ENCODE results near the gene CA4.

The CA4 gene

GRCh38 chr17:60155815-60156214, 6.0 kb downstream of the CA4 start:
- Histone ChIP-seq H3K4me3 (ENCODE audit: low read depth, low read length) (no peak overlapping the region), H3K9me3 (ENCODE audit: control insufficient read depth, low read length) (no peaks in the 10 kb centered on the region), H3K27ac (no peak overlapping the region), H3K4me1 (no peaks in the 10 kb centered on the region), H3K27me3 (ENCODE audit: control insufficient read depth, insufficient read depth, low read length) (no peaks in the 10 kb centered on the region), H3K36me3 (ENCODE audit: control insufficient read depth, insufficient read depth, low read length) (no peaks in the 10 kb centered on the region), H3K9ac (no peak overlapping the region), H3K79me2 (no peaks in the 10 kb centered on the region), H3K4me2 (ENCODE audit: low read length) (no peak overlapping the region), H2AFZ (no peak overlapping the region)
- TF ChIP-seq CTCF (IDR thresholded peaks at IDR 0.05) = no peak

DNA sequence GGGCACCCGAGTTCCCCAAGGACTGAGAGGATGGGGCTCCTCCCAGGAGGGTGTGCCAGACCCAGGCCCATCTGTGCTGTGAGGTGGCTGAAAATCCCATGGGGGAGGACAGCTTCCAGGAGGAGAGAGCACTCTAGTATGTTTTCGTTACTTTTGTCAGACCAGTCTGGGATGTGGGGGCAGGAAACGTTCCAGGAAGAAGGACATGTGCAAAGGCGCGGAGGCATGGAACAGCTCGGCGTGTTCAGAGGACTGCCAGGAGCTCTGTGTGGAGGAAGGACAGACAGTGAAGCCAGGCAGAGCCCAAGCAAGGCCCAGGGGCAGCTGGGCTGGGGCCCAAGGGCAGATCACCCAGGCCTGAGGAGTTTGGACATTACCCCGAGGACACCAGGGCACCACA, 7.0 kb downstream of the CA4 start:
- H3K27ac ChIP-seq = no peak overlapping the region
- H3K4me1 ChIP-seq = no peaks in the 10 kb centered on the region
- no peak overlapping the region for H3K4me3 ChIP-seq (ENCODE audit: low read depth, low read length)
- no peak overlapping the region for H3K4me2 ChIP-seq (ENCODE audit: low read length)
- no peaks in the 10 kb centered on the region for H3K79me2 ChIP-seq
- no peak for TF ChIP-seq CTCF (IDR thresholded peaks at IDR 0.05)
- H3K9me3 ChIP-seq (ENCODE audit: control insufficient read depth, low read length) = no peaks in the 10 kb centered on the region
- no peak overlapping the region for H3K9ac ChIP-seq
- H3K36me3 ChIP-seq (ENCODE audit: control insufficient read depth, insufficient read depth, low read length) = no peaks in the 10 kb centered on the region
- H3K27me3 ChIP-seq (ENCODE audit: control insufficient read depth, insufficient read depth, low read length) = no peaks in the 10 kb centered on the region
- no peak overlapping the region for H2AFZ ChIP-seq

DNA sequence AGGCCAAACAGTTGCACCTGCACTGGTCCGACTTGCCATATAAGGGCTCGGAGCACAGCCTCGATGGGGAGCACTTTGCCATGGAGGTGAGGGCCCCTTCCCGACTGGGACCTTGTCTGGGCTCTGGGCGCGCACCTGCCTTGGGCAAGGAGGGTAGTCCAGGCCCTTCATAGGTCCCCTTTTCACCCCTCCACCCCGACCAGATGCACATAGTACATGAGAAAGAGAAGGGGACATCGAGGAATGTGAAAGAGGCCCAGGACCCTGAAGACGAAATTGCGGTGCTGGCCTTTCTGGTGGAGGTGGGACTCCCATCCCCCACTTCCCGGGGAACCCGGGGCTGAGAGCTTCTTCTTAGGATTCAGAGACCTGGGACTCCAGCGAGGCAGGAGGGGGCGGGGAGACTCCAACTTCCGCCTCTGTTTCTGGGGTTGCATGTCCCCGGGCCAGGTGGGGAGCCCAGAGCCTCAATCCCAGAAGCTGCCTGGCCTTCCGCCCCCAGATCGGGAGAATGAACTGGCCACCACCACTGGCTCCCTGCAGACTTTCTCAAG, 7.8 kb downstream of the CA4 start:
- no peak overlapping the region for H3K27ac ChIP-seq
- no peak overlapping the region for H3K9ac ChIP-seq

DNA sequence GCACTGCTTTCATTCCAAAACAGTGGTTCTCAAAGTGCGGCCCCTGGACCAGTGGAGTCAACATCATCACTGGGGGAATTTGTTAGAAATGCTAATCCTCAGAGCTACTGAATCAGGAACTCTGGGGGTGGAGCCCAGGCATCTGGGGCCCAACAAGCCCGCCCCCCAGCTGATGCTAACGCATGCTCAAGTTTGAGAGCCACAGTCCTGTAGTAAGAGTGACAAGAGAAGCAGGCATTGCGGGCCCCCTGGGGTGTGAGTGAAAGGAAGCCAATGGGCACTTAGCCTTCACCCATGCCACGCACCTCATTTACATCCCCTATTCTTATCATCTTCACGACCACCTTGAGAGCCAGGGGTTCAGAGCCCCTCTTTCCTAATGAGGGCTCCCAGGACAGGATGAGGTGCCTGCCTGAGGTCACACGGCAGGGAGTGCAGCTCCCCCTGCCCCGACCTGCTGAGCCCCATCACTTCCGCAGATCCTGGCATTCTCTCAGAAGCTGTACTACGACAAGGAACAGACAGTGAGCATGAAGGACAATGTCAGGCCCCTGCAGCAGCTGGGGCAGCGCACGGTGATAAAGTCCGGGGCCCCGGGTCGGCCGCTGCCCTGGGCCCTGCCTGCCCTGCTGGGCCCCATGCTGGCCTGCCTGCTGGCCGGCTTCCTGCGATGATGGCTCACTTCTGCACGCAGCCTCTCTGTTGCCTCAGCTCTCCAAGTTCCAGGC, 9.1 kb downstream of the CA4 start:
- Histone ChIP-seq H2AFZ (no peak overlapping the region), H3K4me1 (no peaks in the 10 kb centered on the region), H3K9me3 (ENCODE audit: control insufficient read depth, low read length) (no peaks in the 10 kb centered on the region), H3K36me3 (ENCODE audit: control insufficient read depth, insufficient read depth, low read length) (no peaks in the 10 kb centered on the region), H3K27me3 (ENCODE audit: control insufficient read depth, insufficient read depth, low read length) (no peaks in the 10 kb centered on the region), H3K27ac (no peak overlapping the region), H3K4me2 (ENCODE audit: low read length) (no peak overlapping the region), H3K4me3 (ENCODE audit: low read depth, low read length) (no peak overlapping the region), H3K79me2 (no peaks in the 10 kb centered on the region), H3K9ac (no peak overlapping the region)
- no peak for TF ChIP-seq CTCF (IDR thresholded peaks at IDR 0.05)

More for the DNA sequence above, 7.8 kb downstream of the CA4 start:
- no peaks in the 10 kb centered on the region for H3K36me3 ChIP-seq (ENCODE audit: control insufficient read depth, insufficient read depth, low read length)
- no peaks in the 10 kb centered on the region for H3K79me2 ChIP-seq
- no peak overlapping the region for H2AFZ ChIP-seq
- no peaks in the 10 kb centered on the region for H3K4me1 ChIP-seq
- H3K27me3 ChIP-seq (ENCODE audit: control insufficient read depth, insufficient read depth, low read length) = no peaks in the 10 kb centered on the region
- no peak for TF ChIP-seq CTCF (IDR thresholded peaks at IDR 0.05)
- no peak overlapping the region for H3K4me2 ChIP-seq (ENCODE audit: low read length)
- H3K4me3 ChIP-seq (ENCODE audit: low read depth, low read length) = no peak overlapping the region
- no peaks in the 10 kb centered on the region for H3K9me3 ChIP-seq (ENCODE audit: control insufficient read depth, low read length)

- H3K27me3 ChIP-seq (ENCODE audit: control insufficient read depth, insufficient read depth, low read length) = no peaks in the 10 kb centered on the region
Observed at GRCh38 chr17:60159479-60159866, 9.7 kb downstream of the CA4 start.

More at GRCh38 chr17:60159479-60159866, 9.7 kb downstream of the CA4 start:
- Histone ChIP-seq H3K4me1 (no peaks in the 10 kb centered on the region), H3K27ac (no peak overlapping the region), H2AFZ (no peak overlapping the region), H3K4me3 (ENCODE audit: low read depth, low read length) (no peak overlapping the region), H3K9me3 (ENCODE audit: control insufficient read depth, low read length) (no peaks in the 10 kb centered on the region), H3K9ac (no peak overlapping the region), H3K36me3 (ENCODE audit: control insufficient read depth, insufficient read depth, low read length) (no peaks in the 10 kb centered on the region), H3K79me2 (no peaks in the 10 kb centered on the region), H3K4me2 (ENCODE audit: low read length) (no peak overlapping the region)
- no peak for TF ChIP-seq CTCF (IDR thresholded peaks at IDR 0.05)

Data from parathyroid adenoma (tissue), 2 donors.